Osteocyte (in vitro differentiated cells): Measurements from ENCODE around the gene BCL2L11. TPM values are rescaled to one million over a fixed set of nuclear protein-coding genes. Genes with fewer than 3 reads are reported as not detected.
"Not testable (repeated sequence)": the region's sequence is repeated elsewhere in the genome, so short reads cannot be mapped to it uniquely, and the experiment has no call there.

ENCODE experiments used
- DNase-seq: peaks from one replicate; pipeline ENCODE4 v3.0.0; 2021; ENCODE audit warnings: mixed read lengths; ENCODE audit not compliant: unreplicated experiment; ENCODE audit errors: extremely low spot score
- H3K27ac Mint-ChIP-seq: one replicate; pipeline ENCODE4 v1.8.0; 2021; ENCODE audit warnings: mild to moderate bottlenecking, mixed read lengths; ENCODE audit not compliant: unreplicated experiment
- H3K27me3 Mint-ChIP-seq: one replicate; pipeline ENCODE4 v1.8.0; 2021; ENCODE audit warnings: mixed read lengths; ENCODE audit not compliant: unreplicated experiment
- H3K36me3 Mint-ChIP-seq: one replicate; pipeline ENCODE4 v1.8.0; 2021; ENCODE audit warnings: mixed read lengths; ENCODE audit not compliant: unreplicated experiment
- H3K4me1 Mint-ChIP-seq: one replicate; pipeline ENCODE4 v1.8.0; 2021; ENCODE audit warnings: mixed read lengths; ENCODE audit not compliant: unreplicated experiment
- H3K4me3 Mint-ChIP-seq: one replicate; pipeline ENCODE4 v1.8.0; 2021; ENCODE audit warnings: mild to moderate bottlenecking, moderate library complexity, mixed read lengths; ENCODE audit not compliant: unreplicated experiment
- H3K9me3 Mint-ChIP-seq: one replicate; pipeline ENCODE4 v1.8.0; 2021; ENCODE audit warnings: mixed read lengths; ENCODE audit not compliant: unreplicated experiment
- long read RNA-seq: library from polyadenylated mRNA; unstranded; transcript quantifications from one replicate; pipeline ENCODE4 v2.0.0, GENCODE V29; 2021
- total RNA-seq: library from RNA; stranded (reverse); gene quantifications from 2 replicates; pipeline ENCODE4 v1.2.1, GENCODE V29; 2021
- TF ChIP-seq, protein P1 (sequence below): fragments of 200-600 bp; sonication (generic); IDR thresholded peaks from 2 replicates; pipeline ENCODE4 v1.5.0; 2021; ENCODE audit warnings: antibody characterized with exemption, mild to moderate bottlenecking, moderate library complexity

The BCL2L11 gene, protein sequence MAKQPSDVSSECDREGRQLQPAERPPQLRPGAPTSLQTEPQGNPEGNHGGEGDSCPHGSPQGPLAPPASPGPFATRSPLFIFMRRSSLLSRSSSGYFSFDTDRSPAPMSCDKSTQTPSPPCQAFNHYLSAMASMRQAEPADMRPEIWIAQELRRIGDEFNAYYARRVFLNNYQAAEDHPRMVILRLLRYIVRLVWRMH
- 38.9 and 40.4 TPM in 2 replicates for total RNA-seq
- long read RNA-seq, full-length matches to known transcripts, result 2 of 8 reads
- long read RNA-seq, partial matches to known transcripts, result 5 of 8 reads
- long read RNA-seq, other reads (novel, unspliced or antisense), result 1 of 8 reads

DNA sequence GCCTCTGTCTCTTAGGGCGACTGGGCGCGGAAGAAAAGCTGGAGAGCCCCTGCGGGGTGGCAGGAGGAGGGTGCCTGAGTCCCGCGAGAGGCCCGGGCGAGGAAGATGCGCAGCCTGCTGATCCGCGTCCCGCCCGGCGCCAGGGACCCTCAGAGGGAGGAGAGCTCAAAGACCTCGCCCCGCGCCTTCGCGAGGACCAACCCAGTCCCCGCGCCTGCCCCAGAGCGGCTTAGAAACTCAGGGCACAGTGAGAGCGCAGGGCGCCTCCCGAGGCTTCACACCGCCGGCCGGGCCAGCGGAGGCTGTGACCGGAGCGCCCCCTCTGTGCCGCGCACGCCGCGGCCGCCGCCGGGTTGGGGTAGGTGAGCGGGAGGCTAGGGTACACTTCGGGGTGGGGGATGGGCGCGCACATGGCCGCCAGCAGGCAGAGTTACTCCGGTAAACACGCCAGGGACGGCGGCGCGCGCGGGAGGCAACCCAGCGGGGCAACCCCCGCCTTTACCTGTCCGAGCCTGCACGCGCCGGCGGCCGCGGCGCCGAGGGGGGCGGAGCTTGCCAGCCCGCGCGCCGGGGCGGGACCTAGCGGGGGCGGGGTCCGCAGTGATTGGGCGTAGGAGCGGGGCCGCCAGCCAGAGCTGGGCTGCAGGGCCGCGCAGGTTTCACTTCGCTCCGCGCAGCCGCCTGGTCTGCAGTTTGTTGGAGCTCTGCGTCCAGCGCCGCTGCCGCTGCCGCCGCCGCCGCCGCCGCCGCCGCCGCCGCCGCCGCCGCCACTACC is at the start of gene BCL2L11:
Gene BCL2L11 (plus strand): TSS at position 662 of the 775 bp plus-strand sequence. CDS start 2,832 bp downstream, outside the sequence.
- Mint-ChIP-seq H3K4me1 (peaks cover 45% of the 10 kb centered on the region), H3K27ac (peak within 1 kb of the TSS; percentile 84), H3K4me3 (peak within 1 kb of the TSS; percentile 92), H3K36me3 (peaks cover 20% of the 10 kb centered on the region), H3K27me3 (peaks cover 15% of the 10 kb centered on the region), H3K9me3 (no peaks in the 10 kb centered on the region)
- TF ChIP-seq, protein P1, sequence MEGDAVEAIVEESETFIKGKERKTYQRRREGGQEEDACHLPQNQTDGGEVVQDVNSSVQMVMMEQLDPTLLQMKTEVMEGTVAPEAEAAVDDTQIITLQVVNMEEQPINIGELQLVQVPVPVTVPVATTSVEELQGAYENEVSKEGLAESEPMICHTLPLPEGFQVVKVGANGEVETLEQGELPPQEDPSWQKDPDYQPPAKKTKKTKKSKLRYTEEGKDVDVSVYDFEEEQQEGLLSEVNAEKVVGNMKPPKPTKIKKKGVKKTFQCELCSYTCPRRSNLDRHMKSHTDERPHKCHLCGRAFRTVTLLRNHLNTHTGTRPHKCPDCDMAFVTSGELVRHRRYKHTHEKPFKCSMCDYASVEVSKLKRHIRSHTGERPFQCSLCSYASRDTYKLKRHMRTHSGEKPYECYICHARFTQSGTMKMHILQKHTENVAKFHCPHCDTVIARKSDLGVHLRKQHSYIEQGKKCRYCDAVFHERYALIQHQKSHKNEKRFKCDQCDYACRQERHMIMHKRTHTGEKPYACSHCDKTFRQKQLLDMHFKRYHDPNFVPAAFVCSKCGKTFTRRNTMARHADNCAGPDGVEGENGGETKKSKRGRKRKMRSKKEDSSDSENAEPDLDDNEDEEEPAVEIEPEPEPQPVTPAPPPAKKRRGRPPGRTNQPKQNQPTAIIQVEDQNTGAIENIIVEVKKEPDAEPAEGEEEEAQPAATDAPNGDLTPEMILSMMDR, result peak; percentile 37
- DNase-seq, result peak; percentile 97

DNA sequence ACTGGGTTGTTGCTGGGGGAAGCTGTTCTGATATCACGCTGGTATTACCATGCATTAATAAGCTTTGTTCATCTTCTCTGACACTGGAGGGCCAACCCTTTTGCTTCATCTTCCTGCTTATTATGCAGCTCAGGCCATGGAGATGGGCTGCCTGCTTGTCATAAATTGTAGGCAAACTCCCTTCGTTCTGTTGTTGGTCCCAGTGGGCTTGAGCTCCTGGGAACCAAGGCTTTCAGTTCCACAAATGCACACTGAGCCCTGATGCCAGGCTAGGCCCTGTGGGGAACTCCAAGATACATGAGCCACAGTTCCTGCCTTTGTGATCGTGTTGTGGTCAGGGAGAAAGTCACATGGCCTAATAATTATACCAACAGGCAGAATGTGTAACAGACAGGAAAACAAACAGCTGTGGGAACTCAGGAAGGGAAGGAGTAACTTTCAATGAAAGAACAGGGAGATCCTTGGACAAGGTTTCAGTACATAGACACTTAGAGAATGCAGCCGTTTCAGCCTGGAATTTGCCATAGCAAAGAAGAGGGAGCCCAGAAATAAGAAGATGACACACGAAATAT is 49.0 kb upstream of the BCL2L11 start:
- H3K27ac Mint-ChIP-seq, result peak overlapping the region; percentile 84
- peaks cover 29% of the 10 kb centered on the region for H3K4me1 Mint-ChIP-seq
- H3K27me3 Mint-ChIP-seq, result peaks cover 16% of the 10 kb centered on the region
- H3K9me3 Mint-ChIP-seq, result peaks cover 21% of the 10 kb centered on the region
- peak overlapping the region; percentile 42 for H3K4me3 Mint-ChIP-seq
- TF ChIP-seq, protein P1, result no peak
- no peak for DNase-seq
- H3K36me3 Mint-ChIP-seq, result peaks cover 2% of the 10 kb centered on the region

DNA sequence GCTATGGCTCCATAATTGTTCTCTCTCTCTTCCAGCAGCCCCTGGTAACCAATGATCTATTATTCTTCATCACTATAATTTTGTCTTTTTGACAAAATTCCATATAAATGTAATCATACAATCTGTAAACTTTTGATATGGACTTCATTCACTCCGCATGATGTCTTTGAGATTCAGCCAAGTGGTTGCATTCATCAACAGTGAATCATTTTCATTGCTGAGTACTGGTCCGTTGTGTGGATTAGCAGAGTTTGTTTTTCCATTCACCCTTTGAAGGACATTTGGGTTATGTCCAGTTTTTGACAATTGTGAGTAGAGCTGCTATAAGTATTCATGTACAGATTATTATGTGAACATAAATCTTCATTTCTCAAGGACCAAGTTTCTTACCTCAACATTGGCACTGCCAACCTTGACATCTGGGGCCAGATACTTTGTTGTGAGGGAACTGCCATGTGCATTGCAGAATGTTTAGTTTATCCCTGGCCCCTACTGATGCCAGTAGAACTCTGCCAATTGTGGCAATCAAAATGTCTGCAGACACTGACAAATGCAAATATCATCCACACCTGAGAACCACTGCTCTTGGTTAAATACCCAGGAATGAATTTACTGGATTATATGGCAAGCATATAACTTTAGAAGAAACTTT is 48.4 kb upstream of the BCL2L11 start:
- H3K36me3 Mint-ChIP-seq, result peaks cover 3% of the 10 kb centered on the region
- no peak overlapping the region for H3K4me3 Mint-ChIP-seq
- TF ChIP-seq, protein P1, result no peak
- H3K27ac Mint-ChIP-seq, result peak overlapping the region; percentile 84
- H3K4me1 Mint-ChIP-seq, result peaks cover 29% of the 10 kb centered on the region
- peaks cover 24% of the 10 kb centered on the region for H3K9me3 Mint-ChIP-seq
- peaks cover 19% of the 10 kb centered on the region for H3K27me3 Mint-ChIP-seq
- DNase-seq, result no peak

DNA sequence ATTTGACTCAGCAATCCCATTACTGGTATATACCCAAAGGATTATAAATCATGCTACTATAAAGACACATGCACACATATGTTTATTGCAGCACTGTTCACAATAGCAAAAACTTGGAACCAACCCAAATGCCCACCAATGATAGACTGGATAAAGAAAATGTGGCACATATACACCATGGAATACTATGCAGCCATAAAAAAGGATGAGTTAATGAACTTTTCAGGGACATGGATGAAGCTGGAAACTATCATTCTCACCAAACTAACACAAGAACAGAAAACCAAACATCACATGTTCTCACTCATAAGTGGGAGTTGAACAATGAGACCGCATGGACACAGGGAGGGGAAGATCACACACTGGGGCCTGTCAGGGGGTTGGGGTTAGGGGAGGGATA is 38.1 kb upstream of the BCL2L11 start:
- not testable (repeated sequence) for H3K36me3 Mint-ChIP-seq, H3K4me3 Mint-ChIP-seq, H3K4me1 Mint-ChIP-seq, DNase-seq, H3K27ac Mint-ChIP-seq
- peaks cover 77% of the 10 kb centered on the region for H3K27me3 Mint-ChIP-seq
- peaks cover 12% of the 10 kb centered on the region for H3K9me3 Mint-ChIP-seq

DNA sequence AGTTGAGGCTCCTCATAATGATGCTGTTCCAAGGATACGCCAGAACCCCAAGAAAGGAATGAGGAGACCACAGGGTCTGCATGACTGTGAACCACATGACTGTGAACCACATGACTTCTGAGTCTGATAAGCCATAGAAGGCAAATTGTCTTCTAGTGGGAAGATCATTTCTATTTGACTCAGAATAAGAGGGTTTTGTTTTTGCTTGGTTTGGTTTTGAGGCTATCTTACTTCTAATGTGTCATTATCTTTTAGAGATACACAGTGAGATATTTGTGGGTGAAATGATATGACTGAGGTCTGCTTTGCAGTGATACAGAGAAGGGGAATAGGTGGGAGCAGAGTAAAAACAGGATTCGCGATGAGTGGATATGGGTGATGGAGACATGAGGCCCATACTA is 28.9 kb upstream of the BCL2L11 start:
- H3K9me3 Mint-ChIP-seq, result no peaks in the 10 kb centered on the region
- DNase-seq, result no peak
- TF ChIP-seq, protein P1, result no peak
- H3K4me1 Mint-ChIP-seq, result no peaks in the 10 kb centered on the region
- H3K36me3 Mint-ChIP-seq, result no peaks in the 10 kb centered on the region
- H3K27me3 Mint-ChIP-seq, result peaks cover 71% of the 10 kb centered on the region
- H3K4me3 Mint-ChIP-seq, result no peak overlapping the region
- H3K27ac Mint-ChIP-seq, result no peak overlapping the region
